Measurements from ENCODE around the gene DNAI4. TPM values are rescaled to one million over a fixed set of nuclear protein-coding genes. Genes with fewer than 3 reads are reported as not detected.

DNAI4 gene
- total RNA-seq, 4 donors from 2014 or later: 0.49 to 10.1 (median 4.7) TPM

DNA sequence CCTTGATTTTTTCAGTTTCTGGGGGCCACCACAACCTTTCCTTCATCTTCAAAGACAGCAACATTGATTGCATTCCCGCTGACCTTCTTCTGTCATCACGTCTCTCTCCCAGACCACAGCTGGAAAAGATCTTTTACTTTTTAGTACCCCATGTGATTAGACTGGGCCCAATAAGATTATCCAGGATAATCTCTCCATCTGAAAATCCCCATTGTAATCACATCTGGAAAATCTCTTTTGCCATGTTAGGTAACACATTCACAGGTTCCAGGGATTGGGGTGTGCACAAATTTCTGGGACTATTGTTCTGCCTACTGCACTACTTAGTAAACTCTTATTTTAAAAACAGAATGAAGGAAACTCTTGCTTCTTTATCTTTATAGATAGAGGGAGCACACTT lies 76.5 kb downstream of the DNAI4 start:
- WGBS, 2 donors (ENCODE audit: low coverage in 1 of 2): 40 to 69% methylated on average over 1 to 2 of the region's 2 CpGs
- H3K27ac ChIP-seq: no peak overlapping the region
- no peaks in the 10 kb centered on the region for H3K9me3 ChIP-seq
- H3K4me1 ChIP-seq: no peaks in the 10 kb centered on the region
- TF ChIP-seq, protein P1, sequence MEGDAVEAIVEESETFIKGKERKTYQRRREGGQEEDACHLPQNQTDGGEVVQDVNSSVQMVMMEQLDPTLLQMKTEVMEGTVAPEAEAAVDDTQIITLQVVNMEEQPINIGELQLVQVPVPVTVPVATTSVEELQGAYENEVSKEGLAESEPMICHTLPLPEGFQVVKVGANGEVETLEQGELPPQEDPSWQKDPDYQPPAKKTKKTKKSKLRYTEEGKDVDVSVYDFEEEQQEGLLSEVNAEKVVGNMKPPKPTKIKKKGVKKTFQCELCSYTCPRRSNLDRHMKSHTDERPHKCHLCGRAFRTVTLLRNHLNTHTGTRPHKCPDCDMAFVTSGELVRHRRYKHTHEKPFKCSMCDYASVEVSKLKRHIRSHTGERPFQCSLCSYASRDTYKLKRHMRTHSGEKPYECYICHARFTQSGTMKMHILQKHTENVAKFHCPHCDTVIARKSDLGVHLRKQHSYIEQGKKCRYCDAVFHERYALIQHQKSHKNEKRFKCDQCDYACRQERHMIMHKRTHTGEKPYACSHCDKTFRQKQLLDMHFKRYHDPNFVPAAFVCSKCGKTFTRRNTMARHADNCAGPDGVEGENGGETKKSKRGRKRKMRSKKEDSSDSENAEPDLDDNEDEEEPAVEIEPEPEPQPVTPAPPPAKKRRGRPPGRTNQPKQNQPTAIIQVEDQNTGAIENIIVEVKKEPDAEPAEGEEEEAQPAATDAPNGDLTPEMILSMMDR (IDR thresholded peaks at IDR 0.05): no peak
- no peak for TF ChIP-seq POLR2AphosphoS5 (IDR thresholded peaks at IDR 0.05)
- TF ChIP-seq POLR2A (IDR thresholded peaks at IDR 0.05): no peak
- TF ChIP-seq EP300 (IDR thresholded peaks at IDR 0.05): no peak
- no peak for ATAC-seq
- H3K4me3 ChIP-seq: no peak overlapping the region
- no peaks in the 10 kb centered on the region for H3K27me3 ChIP-seq
- no peaks in the 10 kb centered on the region for H3K36me3 ChIP-seq

DNA sequence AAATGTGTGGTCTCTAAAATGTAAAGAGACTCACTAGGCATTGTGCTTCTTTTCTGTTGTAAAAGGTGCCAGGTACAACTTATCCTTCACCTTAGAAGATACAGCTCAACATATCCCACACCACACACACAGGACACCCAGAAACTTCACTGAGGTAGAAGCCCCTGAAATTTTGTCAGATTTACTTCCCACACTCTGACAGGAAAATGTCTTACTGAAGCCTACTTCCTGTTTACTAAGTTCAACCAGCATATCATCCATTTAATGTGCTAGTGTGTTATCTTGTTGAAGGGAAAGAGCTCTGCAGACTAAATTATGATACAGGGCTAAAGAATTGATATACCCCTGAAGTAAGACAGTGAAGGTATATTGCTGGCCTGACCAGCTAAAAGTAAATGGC lies 83.7 kb downstream of the DNAI4 start:
- no peak for ATAC-seq
- no peak for TF ChIP-seq EP300 (IDR thresholded peaks at IDR 0.05)
- no peak for TF ChIP-seq POLR2AphosphoS5 (IDR thresholded peaks at IDR 0.05)
- TF ChIP-seq POLR2A (IDR thresholded peaks at IDR 0.05): no peak
- TF ChIP-seq, protein P1 (IDR thresholded peaks at IDR 0.05): no peak
- Histone ChIP-seq H3K27ac (no peak overlapping the region), H3K4me1 (no peaks in the 10 kb centered on the region), H3K9me3 (no peaks in the 10 kb centered on the region), H3K4me3 (no peak overlapping the region), H3K27me3 (no peaks in the 10 kb centered on the region), H3K36me3 (no peaks in the 10 kb centered on the region)

DNA sequence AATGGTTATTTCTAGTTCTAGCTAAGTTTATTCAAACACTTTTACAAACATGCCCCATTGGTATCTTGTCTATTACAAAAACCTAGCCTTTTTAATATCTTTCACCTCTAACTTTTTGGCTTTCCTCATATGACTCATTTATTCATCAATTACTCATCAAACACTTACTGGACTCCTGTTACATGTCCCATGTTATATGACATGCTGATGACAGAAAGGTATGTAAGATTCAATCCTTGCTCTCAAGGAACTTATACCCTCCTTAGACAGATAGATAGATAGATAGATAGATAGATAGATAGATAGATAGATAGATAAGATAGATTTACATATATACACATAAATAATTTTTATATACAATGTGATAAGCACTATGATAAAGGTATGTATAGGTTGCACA lies 89.7 kb downstream of the DNAI4 start:
- ATAC-seq: no peak
- Histone ChIP-seq H3K4me1 (no peaks in the 10 kb centered on the region), H3K36me3 (no peaks in the 10 kb centered on the region), H3K27ac (no peak overlapping the region), H3K27me3 (no peaks in the 10 kb centered on the region), H3K9me3 (no peaks in the 10 kb centered on the region), H3K4me3 (no peak overlapping the region)
- TF ChIP-seq, protein P1 (IDR thresholded peaks at IDR 0.05): no peak
- no peak for TF ChIP-seq POLR2AphosphoS5 (IDR thresholded peaks at IDR 0.05)
- TF ChIP-seq POLR2A (IDR thresholded peaks at IDR 0.05): no peak
- no peak for TF ChIP-seq EP300 (IDR thresholded peaks at IDR 0.05)

DNA sequence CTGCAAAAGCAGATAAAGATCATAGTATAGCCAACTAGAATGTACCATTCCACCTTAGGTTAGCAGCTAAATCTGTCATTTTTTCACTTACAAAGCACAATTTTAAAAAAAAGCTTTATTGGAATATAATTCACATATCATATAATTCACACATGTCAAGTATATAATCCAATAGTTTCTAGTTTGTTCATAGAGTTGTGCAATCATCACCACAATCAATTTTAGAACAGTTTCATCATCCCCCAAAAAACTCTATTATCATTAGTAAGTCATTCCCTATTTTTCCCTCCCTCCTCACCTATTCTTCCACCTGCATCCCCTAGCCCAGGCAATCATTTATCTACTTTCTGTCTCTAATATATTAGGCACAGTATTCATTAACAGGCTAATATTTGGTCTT lies 91.5 kb downstream of the DNAI4 start:
- Histone ChIP-seq H3K36me3 (no peaks in the 10 kb centered on the region), H3K27me3 (no peaks in the 10 kb centered on the region), H3K9me3 (no peaks in the 10 kb centered on the region), H3K4me3 (no peak overlapping the region), H3K27ac (no peak overlapping the region), H3K4me1 (no peaks in the 10 kb centered on the region)
- TF ChIP-seq POLR2A (IDR thresholded peaks at IDR 0.05): no peak
- TF ChIP-seq EP300 (IDR thresholded peaks at IDR 0.05): no peak
- no peak for TF ChIP-seq POLR2AphosphoS5 (IDR thresholded peaks at IDR 0.05)
- TF ChIP-seq, protein P1 (IDR thresholded peaks at IDR 0.05): no peak
- no peak for ATAC-seq

DNA sequence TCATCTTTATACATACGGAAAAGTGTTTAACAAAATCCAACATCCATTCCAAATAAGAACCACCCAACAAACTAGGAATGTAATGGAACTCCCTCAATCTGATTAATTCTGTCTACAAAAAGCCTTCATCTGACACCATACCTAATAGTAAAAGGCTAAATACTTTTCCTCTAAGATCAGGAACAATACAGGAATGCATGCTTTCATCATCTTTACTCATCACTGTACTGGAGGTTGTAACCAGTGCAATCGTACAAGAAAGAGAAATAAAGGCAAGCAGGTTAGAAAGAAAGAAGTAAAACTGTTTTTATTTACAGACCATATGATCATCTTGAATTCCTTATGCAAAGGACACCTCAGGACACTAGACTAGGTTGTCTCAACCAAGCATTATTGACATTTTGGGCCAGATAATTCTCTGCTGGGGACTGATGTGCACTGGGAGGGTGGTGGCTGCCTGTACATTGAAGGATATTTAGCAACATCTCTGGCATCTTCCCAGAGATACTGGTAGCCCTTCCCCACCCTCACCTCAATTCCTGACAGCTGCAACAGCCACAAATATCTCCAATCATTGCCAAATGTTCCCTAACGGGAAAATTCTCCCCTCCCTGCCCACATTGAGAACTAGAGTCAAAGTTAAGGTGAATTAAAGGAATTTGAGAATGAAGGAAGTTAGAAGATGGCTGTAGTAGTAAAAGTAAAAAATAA lies 93.0 kb downstream of the DNAI4 start:
- Histone ChIP-seq H3K4me3 (no peak overlapping the region), H3K36me3 (no peaks in the 10 kb centered on the region), H3K27me3 (no peaks in the 10 kb centered on the region), H3K4me1 (no peaks in the 10 kb centered on the region), H3K9me3 (no peaks in the 10 kb centered on the region), H3K27ac (no peak overlapping the region)
- TF ChIP-seq POLR2AphosphoS5 (IDR thresholded peaks at IDR 0.05): no peak
- TF ChIP-seq, protein P1 (IDR thresholded peaks at IDR 0.05): no peak
- no peak for TF ChIP-seq POLR2A (IDR thresholded peaks at IDR 0.05)
- TF ChIP-seq EP300 (IDR thresholded peaks at IDR 0.05): no peak
- WGBS, 2 donors (ENCODE audit: low coverage in 1 of 2): 74 to 84% methylated on average over 3 of the region's 3 CpGs
- ATAC-seq: no peak
